ENCODE data around the gene COL5A1.

Gene COL5A1

GRCh38 chr9:134882204-134882785 is 240.7 kb downstream of the COL5A1 start:
- DNase-seq (ENCODE audit: low read depth), result no peak
- no peak for TF ChIP-seq CTCF (IDR thresholded peaks at IDR 0.05; ENCODE audit: low read depth, low read length, missing control alignments)
- in situ Hi-C loops (cut with HindIII; ENCODE audit: low sequenced_read_pairs), result no loop called here
- no peak overlapping the region for H3K4me3 ChIP-seq (ENCODE audit: low read depth, low read length)

- no peak for TF ChIP-seq CTCF (IDR thresholded peaks at IDR 0.05; ENCODE audit: low read depth, low read length, missing control alignments)
- in situ Hi-C loops (cut with HindIII; ENCODE audit: low sequenced_read_pairs), result no loop called here
- no peak overlapping the region for H3K4me3 ChIP-seq (ENCODE audit: low read depth, low read length)
- no peak for DNase-seq (ENCODE audit: low read depth)
These were observed 241.6 kb downstream of the COL5A1 start for GRCh38 chr9:134883040-134883782.

- no peak for TF ChIP-seq CTCF (IDR thresholded peaks at IDR 0.05; ENCODE audit: low read depth, low read length, missing control alignments)
These were observed 242.9 kb downstream of the COL5A1 start for GRCh38 chr9:134884492-134884891.

GRCh38 chr9:134885001-134885678 is 243.5 kb downstream of the COL5A1 start:
- in situ Hi-C loops (cut with HindIII; ENCODE audit: low sequenced_read_pairs), result no loop called here
- TF ChIP-seq CTCF (IDR thresholded peaks at IDR 0.05; ENCODE audit: low read depth, low read length, missing control alignments), result no peak
- no peak overlapping the region for H3K4me3 ChIP-seq (ENCODE audit: low read depth, low read length)
- no peak for DNase-seq (ENCODE audit: low read depth)

More at GRCh38 chr9:134884492-134884891, 242.9 kb downstream of the COL5A1 start:
- no peak for DNase-seq (ENCODE audit: low read depth)
- H3K4me3 ChIP-seq (ENCODE audit: low read depth, low read length), result no peak overlapping the region
- in situ Hi-C loops (cut with HindIII; ENCODE audit: low sequenced_read_pairs), result no loop called here

GRCh38 chr9:134885679-134886412 is 244.2 kb downstream of the COL5A1 start:
- TF ChIP-seq CTCF (IDR thresholded peaks at IDR 0.05; ENCODE audit: low read depth, low read length, missing control alignments), result no peak
- DNase-seq (ENCODE audit: low read depth), result no peak
- in situ Hi-C loops (cut with HindIII; ENCODE audit: low sequenced_read_pairs), result no loop called here
- H3K4me3 ChIP-seq (ENCODE audit: low read depth, low read length), result no peak overlapping the region

GRCh38 chr9:134886413-134886913 is 244.9 kb downstream of the COL5A1 start:
- DNase-seq (ENCODE audit: low read depth), result no peak
- TF ChIP-seq CTCF (IDR thresholded peaks at IDR 0.05; ENCODE audit: low read depth, low read length, missing control alignments), result no peak
- in situ Hi-C loops (cut with HindIII; ENCODE audit: low sequenced_read_pairs), result no loop called here
- no peak overlapping the region for H3K4me3 ChIP-seq (ENCODE audit: low read depth, low read length)

Data from astrocyte of the cerebellum (primary cell).